Stimulated activated CD4-positive, alpha-beta T cell treated with anti-CD3 and anti-CD28 coated beads, Interleukin-12 subunit alpha, Interleukin-12 subunit beta, amount 100 ng/mL, for 4 hours (primary cell): ENCODE measurements around the gene THSD8.

Experiments
- DNase-seq: peaks from one replicate; pipeline ENCODE4 v3.0.0-alpha.2; 2020

The THSD8 gene

DNA sequence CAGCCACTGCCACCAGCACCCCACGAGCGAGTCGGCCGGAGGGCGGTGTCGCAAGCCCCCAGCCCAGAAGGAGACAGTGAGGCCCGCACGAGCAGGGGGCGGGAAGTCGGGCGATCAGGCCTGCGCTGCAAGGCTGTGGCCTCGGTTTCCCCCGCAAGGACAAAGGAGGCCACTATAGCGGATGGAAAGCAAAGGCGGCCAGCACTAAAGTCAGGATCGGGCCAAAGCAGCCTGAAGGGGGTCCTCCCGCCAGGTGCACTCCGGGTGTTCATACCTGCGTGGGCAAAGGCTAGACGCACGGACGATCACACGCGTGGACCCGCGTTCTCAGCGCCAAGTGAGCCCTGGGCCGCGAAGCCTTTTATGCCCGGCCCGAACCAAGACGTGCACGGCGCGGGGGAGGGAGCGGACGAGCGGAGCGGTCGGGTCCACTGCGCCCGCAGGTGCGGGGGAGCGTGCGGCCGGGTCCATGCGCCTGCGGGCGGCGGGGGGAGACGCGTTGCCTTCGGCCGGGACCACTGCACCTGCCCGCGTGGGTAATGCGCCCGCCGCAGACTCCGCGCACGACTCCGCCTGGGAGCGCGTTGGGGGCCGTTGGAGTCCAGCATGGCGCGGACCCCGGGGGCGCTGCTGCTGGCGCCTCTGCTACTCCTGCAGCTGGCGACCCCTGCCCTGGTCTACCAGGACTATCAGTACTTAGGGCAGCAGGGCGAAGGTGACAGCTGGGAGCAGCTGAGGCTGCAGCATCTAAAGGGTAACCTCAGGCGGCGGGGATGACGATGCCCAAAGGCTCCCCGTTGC lies at the start of gene THSD8, which contains the start of gene PRDX2:
Gene THSD8, plus strand, starts transcription at position 604 of the 801 bp plus-strand sequence. Its CDS starts 3 bp downstream, at position 607.
Gene PRDX2, minus strand, starts transcription at position 335 of the 801 bp plus-strand sequence. CDS start 539 bp downstream, outside the sequence.
- DNase-seq, result peak; percentile 75

DNA sequence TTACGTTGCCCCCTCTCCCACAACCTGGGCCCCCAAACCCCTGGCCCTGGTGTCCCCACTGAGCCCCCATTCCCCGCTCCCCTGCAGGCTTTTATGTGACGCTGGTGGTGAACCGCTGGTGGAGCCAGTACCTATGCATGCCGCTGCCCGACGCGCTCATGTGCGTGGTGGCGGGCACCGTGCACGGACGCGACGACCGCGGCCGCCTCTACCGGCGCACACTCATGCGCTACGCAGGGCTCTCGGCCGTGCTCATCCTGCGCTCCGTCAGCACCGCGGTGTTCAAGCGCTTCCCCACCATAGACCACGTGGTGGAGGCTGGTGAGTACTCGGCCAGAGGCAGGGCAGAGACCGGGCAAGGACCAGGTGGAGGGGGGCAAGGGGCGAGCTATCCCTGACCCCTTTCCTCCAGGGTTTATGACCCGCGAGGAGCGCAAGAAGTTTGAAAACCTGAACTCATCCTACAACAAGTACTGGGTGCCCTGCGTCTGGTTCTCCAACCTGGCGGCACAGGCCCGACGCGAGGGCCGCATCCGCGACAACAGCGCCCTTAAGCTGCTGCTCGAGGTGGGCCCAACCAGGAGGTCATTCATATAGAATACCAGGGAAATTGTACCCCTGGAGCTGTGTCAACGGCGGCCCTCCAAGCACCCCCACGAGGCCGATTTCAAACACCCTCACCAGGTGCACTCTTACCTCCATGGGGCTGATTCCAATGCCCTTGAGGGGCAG lies 47.2 kb upstream of the THSD8 start:
- no peak for DNase-seq

DNA sequence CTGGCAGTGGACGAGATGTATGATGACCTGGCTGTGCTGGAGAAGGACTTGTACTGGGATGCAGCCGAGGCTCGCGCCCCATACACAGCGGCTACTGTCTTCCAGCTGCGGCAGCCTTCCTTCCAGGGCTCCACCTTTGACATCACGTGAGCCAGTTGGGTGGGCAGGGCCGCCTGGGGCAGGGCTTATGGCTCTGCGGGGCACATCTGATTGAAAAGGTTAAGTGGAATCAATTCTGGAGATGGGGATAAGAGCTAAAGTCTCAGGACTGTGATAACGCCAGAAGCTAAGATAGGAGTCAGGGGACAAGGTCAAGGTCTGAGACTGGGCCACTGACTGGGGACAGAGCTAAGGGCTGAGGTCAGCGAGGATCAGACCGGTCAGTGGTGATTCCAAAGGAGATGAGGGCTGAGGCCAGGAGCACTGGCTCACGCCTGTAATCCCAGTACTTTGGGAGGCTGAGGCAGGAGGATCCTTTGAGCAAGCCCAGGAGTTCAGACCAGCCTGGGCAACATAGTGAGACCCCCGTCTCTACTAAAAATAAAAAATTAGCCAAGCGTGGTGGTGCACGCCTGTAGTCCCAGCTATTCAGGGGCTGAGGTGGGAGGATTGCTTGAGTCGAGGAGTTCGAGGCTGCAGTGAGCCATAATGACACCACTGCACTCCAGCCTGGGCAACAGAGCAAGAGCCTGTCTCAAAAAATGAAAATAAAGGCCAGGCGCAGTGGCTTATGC lies 45.6 kb upstream of the THSD8 start:
- no peak for DNase-seq

DNA sequence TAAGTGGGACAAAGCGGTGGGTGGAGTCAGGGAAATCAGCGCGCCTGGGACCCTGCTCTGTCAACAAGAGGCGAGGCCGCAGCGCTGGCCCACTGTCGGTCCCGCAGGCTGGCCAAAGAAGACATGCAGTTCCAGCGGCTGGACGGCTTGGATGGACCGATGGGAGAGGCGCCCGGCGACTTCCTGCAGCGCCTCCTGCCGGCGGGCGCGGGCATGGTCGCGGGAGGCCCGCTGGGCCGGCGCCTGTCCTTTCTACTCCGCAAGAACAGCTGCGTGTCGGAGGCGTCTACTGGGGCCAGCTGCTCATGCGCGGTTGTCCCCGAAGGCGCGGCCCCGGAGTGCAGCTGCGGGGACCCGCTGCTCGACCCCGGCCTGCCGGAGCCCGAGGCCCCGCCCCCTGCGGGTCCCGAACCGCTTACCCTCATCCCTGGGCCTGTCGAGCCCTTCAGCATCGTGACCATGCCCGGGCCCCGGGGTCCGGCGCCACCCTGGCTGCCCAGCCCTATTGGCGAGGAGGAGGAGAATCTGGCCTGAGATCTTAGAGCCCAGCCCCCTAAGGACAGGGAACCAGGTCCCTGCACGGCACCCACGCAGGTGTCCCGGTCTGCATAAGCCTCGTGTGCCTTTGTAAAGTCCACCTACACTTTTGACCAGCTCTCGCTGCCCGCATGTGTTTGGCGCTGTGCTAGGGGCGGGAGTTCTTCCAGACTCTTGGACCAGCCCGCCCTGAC lies 44.2 kb upstream of the THSD8 start:
- peak; percentile 62 for DNase-seq

DNA sequence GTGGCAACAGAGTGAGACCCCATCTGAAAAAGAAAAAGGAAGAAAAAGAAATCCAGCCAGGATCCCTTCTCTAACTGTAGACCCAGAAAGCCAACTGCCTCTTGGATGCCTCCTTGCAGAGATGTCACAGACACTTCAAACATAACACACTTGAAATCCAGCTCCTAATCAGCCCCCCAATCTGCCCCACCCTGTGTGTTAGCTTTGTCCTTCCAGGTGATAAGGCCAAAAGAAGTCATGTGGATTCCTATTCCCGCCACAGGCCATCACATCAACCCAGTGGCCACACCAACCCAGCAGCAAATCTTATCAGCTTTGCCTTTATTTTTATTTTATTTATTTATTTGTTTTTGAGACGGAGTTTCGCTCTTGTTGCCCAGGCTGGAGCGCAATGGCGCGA lies 42.2 kb upstream of the THSD8 start:
- DNase-seq, result no peak

DNA sequence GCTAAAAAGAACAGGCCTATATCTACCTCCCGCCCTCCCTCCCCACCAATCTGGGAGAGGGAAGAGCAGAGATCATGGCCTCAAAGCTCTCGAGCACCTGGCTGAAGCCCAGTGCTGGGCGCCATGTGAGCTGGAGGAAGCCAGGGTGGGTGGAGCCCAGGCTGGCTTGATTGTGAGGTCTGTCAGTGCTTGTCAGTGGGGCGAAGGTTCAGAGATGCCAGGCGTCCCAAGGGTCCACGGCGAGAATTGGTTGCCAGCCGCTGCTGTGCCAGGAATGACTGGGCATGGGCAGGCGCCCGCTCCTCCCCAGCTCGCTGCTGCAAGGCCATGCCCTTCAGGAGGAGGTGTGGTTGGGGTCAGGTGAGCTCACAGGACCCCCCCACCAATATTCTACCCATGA lies 38.8 kb upstream of the THSD8 start:
- DNase-seq, result no peak

DNA sequence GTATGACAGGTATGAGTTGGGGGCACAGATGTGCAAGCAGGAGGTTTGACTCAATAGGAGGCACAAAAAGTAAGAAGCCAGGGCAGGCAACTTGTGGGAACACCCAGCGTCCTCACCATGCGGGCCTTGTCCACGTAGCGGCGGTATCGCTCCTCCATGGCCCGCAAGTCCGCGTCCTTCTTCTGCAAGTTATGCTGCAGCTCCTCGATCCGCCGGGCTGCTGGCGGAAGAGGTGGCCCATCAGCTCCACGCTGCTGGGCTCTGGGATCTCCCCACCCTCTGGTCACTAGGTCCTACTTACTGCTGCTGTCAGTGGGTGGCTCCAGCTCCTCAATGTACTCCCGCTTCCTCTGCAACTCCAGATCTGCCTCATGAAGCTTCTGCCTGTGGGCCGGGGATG lies 37.2 kb upstream of the THSD8 start:
- DNase-seq, result no peak

DNA sequence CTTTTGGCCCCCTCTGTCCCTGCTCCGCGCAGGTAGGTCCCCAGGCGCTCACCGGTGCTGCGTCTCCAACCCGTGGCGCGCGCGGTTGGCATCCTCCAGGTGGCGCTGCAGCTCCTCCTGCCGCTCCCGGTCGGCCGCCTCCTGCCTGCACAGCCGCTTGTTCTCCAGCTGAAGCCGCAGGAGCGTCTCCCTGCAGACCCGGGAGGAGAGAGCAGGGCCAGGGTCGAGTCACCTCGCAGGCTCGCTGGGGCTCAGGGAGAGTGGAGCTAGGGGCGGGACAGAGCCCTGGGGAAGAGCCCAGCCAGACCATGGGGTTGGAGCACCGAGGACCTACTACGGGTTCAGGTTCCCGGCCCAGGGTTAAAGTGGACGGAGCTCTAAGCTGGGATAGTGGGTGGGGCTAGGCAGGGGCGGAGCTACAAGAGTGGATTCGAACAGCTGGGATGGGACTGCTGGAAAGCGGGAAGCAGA lies 35.8 kb upstream of the THSD8 start:
- peak; percentile 73 for DNase-seq

DNA sequence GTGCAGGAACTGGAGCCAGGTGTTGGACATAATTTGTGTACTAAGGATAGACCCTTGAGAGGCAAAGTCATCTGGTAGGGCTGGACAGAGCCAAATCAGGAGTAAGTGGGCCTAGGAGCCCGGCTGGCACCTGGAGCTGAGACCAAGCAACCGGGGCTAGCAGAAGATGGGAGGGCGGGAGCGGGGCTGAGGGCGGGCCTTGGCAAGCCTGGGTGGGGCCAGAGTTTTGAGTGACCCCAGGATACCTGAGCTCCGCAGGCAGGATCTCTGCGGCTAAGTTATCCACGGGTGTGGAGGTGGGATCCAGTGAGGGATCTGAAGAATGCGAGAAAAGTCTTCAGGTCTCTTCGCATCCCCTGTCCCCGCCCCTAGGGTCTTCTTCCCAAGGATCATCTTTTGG lies 34.7 kb upstream of the THSD8 start:
- no peak for DNase-seq

DNA sequence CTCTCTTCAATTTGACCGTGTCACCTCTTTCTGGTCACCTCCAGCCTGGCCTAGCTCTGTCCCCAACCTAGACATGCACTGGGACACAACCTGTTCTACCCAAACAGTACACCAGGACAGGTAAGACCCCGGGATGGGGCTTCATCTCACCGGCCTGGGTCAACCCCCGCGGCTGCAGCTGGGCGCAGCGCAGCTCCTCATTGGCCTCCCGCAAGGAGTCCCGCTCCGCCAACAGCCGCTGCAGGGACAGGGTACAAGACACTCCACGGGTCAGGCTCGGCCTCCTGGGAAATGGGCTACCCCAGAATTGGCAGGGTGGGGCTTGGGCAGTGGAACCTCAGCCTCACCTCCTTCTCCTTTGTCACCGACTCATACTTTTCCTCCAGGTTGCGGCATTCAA lies 34.2 kb upstream of the THSD8 start:
- no peak for DNase-seq

DNA sequence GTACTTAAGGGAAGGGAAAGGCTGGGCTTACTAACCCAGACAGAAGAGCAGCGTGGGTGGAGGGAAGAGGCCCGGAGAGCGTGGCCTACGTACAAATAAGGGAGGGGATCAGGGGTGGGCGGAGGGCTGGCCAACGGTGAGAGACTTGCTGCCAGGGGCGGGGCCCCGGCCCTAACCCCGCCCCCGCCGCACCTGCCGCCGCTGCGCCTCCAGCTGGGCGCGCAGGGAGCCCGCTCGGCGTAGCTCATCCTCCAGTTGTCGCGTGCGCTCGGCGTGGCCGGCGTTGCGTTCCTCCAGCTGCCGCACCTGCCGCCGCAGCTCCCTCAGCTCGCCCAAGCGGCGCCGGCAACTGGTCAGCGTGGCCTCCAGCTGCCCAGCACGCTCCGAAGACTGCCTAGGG lies 32.2 kb upstream of the THSD8 start:
- DNase-seq, result peak; percentile 59

DNA sequence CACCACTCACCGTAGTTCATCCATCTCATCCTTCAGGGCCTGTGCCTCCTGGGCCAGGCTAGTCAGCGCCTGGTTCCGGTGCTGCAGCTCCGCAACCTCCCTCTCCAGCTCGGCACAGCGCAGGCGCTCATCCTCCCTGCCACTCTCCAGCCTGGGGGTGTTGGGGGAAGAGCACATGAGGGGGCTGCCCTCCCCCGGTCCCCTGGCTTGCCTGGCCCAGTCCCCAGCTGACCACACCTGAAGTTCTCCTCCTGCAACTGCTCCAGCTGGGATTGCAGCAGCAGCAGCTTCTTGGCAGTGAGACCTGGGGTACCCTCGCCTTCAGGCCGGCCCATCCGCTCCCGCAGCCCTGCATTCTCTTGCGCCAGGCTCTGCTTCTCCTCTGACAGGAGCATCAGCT lies 30.9 kb upstream of the THSD8 start:
- no peak for DNase-seq

DNA sequence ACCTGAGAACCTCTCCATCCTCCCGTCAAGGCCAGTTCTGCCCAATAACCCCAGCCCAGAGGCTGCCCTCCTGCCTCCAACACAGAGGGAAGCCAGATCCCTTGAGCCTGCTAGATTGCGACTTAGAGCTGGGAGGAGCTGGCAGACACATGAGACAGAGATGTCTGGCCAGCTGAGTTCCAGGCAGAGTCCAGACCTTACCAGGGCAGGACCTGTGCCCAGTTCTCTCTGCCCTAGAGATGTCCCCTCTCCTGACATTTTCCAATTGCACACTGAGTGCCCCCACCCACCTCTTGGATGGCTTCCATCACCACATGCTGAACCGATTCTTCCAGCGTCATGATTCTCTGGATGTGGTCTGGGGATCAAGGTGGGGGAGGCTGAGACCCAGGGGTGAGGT lies 29.5 kb upstream of the THSD8 start:
- DNase-seq, result no peak

DNA sequence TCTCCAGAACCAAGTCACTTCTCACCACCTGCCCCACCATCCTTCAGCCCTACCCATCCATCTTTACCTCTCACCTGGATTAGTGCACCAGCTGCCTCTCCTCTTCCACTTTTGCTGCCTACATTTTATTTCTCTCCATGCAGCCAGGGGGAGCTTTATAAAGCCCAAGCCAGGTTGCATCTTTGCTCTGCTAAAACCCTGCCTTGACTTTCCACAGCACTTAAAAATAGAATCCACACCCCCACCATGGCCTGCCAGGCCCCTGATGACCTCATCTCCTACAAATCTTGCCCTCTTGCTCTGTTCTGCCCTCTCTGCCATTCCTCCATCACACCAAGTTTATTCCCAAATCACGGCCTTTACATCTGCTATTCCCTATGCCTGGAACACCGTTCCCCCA lies 28.3 kb upstream of the THSD8 start:
- DNase-seq, result no peak

DNA sequence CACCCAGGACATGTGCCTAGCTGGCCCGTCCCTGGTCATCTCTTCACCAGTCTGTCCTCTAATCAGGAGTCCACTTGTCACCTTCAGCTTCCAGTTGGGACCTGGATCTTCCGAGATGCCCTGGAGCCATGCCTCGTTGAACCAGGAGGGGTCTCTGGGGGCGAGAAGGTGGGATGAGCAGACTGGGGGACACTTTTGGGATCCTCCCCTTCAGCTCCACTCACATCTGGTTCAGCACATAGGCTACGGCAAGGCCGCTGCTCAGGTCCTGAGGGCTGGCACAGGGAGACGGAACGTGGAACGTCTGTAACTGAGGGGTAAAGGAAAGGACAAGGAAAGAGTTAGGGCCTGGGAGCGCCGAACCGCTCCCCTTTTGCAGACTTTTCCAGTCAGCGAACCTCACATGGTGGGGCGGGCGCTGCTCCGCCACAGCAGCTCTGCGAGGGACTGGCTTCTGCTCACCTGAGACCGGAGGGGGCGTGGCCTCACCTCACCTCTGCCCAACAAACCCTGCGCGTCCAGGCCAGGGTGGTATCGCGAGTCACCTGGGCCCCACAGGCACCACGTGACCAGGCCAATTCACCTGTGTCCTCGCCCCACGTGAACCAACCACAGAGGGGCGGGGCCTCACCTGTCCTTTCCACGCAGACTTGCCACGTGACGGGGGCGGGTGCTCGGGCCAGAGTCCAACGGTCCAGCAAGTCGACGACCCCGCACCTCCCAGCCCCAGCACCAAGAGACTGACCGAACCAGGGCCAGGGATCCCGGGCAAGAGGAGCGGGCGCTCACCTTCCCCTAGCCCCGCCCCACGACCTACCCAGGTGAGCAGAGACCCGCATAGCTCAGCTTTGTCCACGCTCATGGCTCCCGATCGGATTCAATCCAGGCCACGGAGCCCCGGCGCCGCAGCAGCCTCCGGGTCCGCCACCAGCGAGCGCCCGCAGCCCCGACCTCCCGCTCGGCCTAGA lies 27.0 kb upstream of the THSD8 start, which contains the start of gene HOOK2:
Gene HOOK2, minus strand, starts transcription at position 965 of the 968 bp plus-strand sequence. Its CDS starts 103 bp downstream, at position 862.
- no peak for DNase-seq

DNA sequence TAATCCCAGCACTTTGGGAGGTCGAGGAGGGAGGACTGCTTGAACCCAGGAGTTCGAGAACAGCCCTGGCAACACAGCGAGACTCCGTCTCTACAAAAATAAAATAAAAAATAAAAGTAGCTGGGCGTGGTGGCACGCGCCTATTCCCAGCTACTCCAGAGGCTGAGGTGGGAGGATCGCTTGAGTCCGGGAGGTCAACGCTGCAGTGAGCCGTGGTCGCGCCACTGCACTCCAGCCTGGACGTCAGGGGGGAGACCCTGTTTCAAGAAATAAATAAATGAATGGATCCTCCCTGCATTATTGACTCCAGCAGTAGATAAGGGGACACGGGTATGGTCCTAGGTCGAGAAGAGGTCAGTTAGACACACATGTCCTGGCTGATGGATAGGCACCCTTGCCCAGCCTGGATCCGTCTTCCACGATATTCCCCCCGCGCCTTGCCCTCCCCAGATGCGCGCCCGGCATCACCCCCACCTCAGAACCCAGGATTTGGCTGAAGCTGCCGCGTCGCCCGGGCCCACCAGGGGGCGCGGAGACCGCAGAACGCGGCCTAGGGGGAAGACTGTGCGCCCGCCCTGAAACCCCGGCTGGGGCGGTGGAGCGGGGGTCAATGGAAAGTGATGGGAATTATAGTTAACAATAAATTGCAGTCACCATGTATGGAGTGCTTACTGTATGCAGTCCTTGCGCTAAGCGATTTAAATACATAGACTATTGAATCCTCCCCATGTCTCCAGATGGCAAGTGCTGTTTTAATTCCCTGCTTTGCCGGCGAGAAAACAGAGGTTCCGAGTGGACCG lies 24.5 kb upstream of the THSD8 start:
- peak; percentile 82 for DNase-seq

DNA sequence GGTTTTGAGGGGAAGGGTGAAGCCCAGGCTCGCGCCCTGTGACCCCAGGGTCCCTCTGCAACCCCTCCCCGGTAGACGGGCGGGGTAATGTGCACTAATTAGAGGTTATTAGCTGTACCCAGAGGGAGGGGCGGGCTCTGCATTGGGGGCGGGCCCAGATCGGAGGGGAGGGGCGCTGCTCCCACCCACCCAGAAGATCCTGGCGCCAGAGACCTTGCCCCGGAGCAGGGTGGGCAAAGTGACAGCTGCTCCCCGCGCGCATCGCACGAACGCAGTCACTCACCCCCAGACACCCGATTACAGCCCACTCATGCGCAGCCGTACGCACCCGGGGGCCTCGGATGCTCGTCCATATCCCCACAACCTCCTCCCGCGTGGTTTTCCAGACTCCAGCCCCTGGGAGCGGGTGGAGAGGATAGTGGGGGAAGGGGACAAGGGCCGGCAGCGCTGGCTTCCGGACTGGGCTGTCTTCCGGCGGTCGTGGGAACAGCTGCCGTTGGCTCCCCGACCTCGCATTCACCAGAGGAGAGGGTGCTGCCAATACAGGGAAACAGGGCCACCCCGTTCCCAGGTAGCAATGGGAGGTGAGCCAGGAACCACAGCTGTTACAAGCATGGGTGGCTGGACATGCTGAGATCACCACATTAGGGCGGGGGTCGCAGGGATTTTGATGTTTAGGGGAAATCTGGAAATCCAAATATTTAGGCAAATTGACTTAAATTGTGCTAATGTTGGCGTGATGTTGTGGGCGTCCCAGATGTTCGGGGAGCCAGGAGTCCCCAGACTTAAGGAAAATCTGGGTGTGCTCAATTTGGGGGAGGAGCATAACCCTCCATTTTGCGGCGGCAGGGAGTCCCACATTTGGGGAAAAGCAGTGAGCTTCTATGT lies 23.6 kb upstream of the THSD8 start:
- peak; percentile 47 for DNase-seq

DNA sequence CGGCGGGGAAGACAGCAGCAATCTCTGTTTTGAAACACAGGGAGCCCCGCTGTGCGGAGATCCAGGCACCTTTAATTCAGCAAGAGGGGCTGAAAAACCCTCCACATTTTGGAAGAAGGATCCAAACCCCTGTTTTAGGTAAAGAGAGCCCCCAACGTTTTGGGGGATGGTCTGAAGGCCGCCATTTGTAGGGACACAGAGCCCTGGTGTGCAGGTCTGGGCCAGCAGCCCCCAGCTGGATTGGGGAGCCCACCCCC lies 23.0 kb upstream of the THSD8 start:
- no peak for DNase-seq

DNA sequence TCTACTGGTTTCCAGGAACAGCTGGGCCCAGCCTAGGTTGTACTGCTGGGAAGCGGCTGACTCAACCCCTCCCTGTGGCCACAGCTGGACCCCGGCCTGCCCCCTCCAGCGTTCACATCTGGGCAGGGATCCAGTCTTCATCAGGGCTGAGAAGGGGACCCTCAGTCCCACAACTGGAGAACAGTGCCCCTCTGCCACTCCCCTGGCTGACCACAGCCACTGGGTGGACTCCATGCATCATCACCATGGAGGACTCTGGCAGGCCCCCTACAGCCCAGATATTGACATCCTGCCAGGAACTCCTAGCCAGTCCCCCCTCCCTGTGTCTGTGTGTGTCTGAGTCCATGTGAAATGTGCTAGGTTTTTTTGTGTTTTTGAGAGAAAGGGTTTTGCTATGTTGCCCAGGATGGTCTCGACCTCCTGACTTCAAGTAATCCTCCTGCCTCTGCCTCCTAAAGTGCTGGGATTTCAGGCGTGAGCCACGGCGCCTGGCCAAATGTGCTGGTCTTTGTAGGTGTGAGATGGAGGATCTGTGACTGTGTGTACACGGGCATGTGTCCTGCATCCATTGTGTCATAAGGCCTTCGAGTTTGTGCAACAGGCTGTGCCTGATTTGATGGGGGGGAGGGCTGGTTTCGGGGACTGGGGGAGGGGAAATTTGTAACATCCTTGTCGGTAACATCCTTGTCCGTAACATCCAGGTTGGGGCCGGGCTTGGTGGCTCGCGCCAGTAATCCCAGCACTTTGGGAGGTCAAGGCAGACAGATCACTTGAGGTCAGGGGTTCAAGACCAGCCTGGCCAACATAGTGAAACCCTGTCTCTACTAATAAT lies 22.5 kb upstream of the THSD8 start:
- no peak for DNase-seq
